GM12878 (cell line): Measurements from ENCODE around the gene RHNO1.

Experiments used
- BRCA1 ChIP-seq: IDR thresholded peaks from 2 replicates; pipeline ENCODE4 v1.6.1; 2011; ENCODE audit warnings: low read depth, low read length, improper control_type of control experiment
- CBX3 ChIP-seq: fragments of 200-600 bp; sonication (generic); IDR thresholded peaks from 2 replicates; pipeline ENCODE4 v1.6.1; 2016; ENCODE audit warnings: low read depth, borderline replicate concordance
- CHD1 ChIP-seq: IDR thresholded peaks from 2 replicates; pipeline ENCODE4 v1.6.1; 2012; ENCODE audit warnings: low read depth, low read length, improper control_type of control experiment
- CTCF ChIP-seq, 3 experiments: IDR thresholded peaks in 2 of 3; conservative IDR thresholded peaks in 1 of 3; 2 replicates each; pipeline ENCODE4 v1.5.1; 2011; ENCODE audit warnings: low read depth in 3 of 3, low read length in 3 of 3, mild to moderate bottlenecking in 3 of 3, control low read depth in 2 of 3, moderate library complexity in 2 of 3, inconsistent platforms in 1 of 3, mixed read lengths in 1 of 3; ENCODE audit not compliant: control insufficient read depth in 2 of 3, insufficient read depth in 1 of 3; ENCODE audit errors: extremely low read depth in 1 of 3
- ESRRA ChIP-seq: IDR thresholded peaks from 2 replicates; pipeline ENCODE4 v1.6.1; 2012; ENCODE audit warnings: mild to moderate bottlenecking, low read length, improper control_type of control experiment
- HDAC6 ChIP-seq: fragments of 200-600 bp; sonication (generic); IDR thresholded peaks from one replicate; pipeline ENCODE4 v1.8.0; 2017; ENCODE audit warnings: antibody characterized with exemption; ENCODE audit not compliant: unreplicated experiment
- HDGF ChIP-seq: fragments of 450-650 bp; IDR thresholded peaks from 2 replicates; pipeline ENCODE4 v1.6.1; 2016; ENCODE audit warnings: antibody characterized with exemption
- IRF5 ChIP-seq: fragments of 450-650 bp; IDR thresholded peaks from 2 replicates; pipeline ENCODE4 v1.6.1; 2017; ENCODE audit warnings: borderline replicate concordance
- JUND ChIP-seq: IDR thresholded peaks from 2 replicates; pipeline ENCODE4 v1.6.1; 2012; ENCODE audit warnings: low read depth, mild to moderate bottlenecking, low read length, improper control_type of control experiment, moderate library complexity
- MAX ChIP-seq: IDR thresholded peaks from 2 replicates; pipeline ENCODE4 v1.6.1; 2012; ENCODE audit warnings: low read depth, low read length, improper control_type of control experiment
- POLR2A ChIP-seq: IDR thresholded peaks from 2 replicates; pipeline ENCODE4 v1.6.1; 2011; ENCODE audit warnings: low read depth, mild to moderate bottlenecking, low read length
- STAT3 ChIP-seq: IDR thresholded peaks from 2 replicates; pipeline ENCODE4 v1.6.1; 2011; ENCODE audit warnings: low read depth, low read length, improper control_type of control experiment
- ZNF592 ChIP-seq: fragments of 450-650 bp; IDR thresholded peaks from 2 replicates; pipeline ENCODE4 v1.6.1; 2017; ENCODE audit warnings: mild to moderate bottlenecking, moderate library complexity
- TF ChIP-seq, protein P1 (sequence below): fragments of 450-650 bp; IDR thresholded peaks from 2 replicates; pipeline ENCODE4 v1.6.1; 2017; ENCODE audit warnings: mild to moderate bottlenecking, moderate library complexity

GRCh38 chr12:2832550-2833127, 44.4 kb upstream of the RHNO1 start:
- TF ChIP-seq HDGF (no peak), BRCA1 (no peak), JUND (no peak), CTCF (IDR thresholded peaks at IDR 0.05 in 2 of 3, conservative IDR thresholded peaks at IDR 0.05 in 1 of 3; ENCODE audit: control insufficient read depth in 2 of 3, extremely low read depth in 1 of 3, insufficient read depth in 1 of 3, low read depth in 3 of 3, low read length in 3 of 3) (no peak), STAT3 (no peak), CBX3 (no peak), ZNF592 (no peak), IRF5 (no peak), POLR2A (no peak), MAX (no peak), ESRRA (no peak), CHD1 (no peak), HDAC6 (no peak)
- TF ChIP-seq, protein P1, sequence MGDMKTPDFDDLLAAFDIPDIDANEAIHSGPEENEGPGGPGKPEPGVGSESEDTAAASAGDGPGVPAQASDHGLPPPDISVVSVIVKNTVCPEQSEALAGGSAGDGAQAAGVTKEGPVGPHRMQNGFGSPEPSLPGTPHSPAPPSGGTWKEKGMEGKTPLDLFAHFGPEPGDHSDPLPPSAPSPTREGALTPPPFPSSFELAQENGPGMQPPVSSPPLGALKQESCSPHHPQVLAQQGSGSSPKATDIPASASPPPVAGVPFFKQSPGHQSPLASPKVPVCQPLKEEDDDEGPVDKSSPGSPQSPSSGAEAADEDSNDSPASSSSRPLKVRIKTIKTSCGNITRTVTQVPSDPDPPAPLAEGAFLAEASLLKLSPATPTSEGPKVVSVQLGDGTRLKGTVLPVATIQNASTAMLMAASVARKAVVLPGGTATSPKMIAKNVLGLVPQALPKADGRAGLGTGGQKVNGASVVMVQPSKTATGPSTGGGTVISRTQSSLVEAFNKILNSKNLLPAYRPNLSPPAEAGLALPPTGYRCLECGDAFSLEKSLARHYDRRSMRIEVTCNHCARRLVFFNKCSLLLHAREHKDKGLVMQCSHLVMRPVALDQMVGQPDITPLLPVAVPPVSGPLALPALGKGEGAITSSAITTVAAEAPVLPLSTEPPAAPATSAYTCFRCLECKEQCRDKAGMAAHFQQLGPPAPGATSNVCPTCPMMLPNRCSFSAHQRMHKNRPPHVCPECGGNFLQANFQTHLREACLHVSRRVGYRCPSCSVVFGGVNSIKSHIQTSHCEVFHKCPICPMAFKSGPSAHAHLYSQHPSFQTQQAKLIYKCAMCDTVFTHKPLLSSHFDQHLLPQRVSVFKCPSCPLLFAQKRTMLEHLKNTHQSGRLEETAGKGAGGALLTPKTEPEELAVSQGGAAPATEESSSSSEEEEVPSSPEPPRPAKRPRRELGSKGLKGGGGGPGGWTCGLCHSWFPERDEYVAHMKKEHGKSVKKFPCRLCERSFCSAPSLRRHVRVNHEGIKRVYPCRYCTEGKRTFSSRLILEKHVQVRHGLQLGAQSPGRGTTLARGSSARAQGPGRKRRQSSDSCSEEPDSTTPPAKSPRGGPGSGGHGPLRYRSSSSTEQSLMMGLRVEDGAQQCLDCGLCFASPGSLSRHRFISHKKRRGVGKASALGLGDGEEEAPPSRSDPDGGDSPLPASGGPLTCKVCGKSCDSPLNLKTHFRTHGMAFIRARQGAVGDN = no peak
